HG03521 (cell line): Measurements from ENCODE around the gene JOSD1.
"Not testable (repeated sequence)": the region's sequence is repeated elsewhere in the genome, so short reads cannot be mapped to it uniquely, and the experiment has no call there.

Source experiments
- ATAC-seq: cut with Tn5 transposase; IDR thresholded peaks from one replicate; pipeline ENCODE4 v1.9.1; 2021; ENCODE audit warnings: mild to moderate bottlenecking, moderate library complexity; ENCODE audit not compliant: unreplicated experiment

JOSD1 gene

GRCh38 chr22:38694940-38695339, 5.8 kb downstream of the JOSD1 start:
- no peak for ATAC-seq

- ATAC-seq, result no peak
These were observed 6.7 kb downstream of the JOSD1 start for GRCh38 chr22:38694049-38694448.

GRCh38 chr22:38689651-38690050, 11.1 kb downstream of the JOSD1 start:
- no peak for ATAC-seq

GRCh38 chr22:38685761-38686160, 15.0 kb downstream of the JOSD1 start:
- no peak for ATAC-seq

GRCh38 chr22:38684895-38685294, 15.8 kb downstream of the JOSD1 start:
- no peak for ATAC-seq

- peak; percentile 90 for ATAC-seq
These were observed 19.0 kb downstream of the JOSD1 start, which contains the start of gene TOMM22 for GRCh38 chr22:38681582-38682335. TOMM22 (plus strand) TSS chr22:38681957; CDS start chr22:38681979, 22 bp downstream.

- no peak for ATAC-seq
These were observed 24.9 kb downstream of the JOSD1 start for GRCh38 chr22:38675833-38676232.

- ATAC-seq, result no peak
These were observed 25.9 kb downstream of the JOSD1 start for GRCh38 chr22:38674888-38675287.

- ATAC-seq, result peak; percentile 35
These were observed 43.5 kb downstream of the JOSD1 start for GRCh38 chr22:38657045-38657909.

GRCh38 chr22:38656256-38657044, 44.3 kb downstream of the JOSD1 start, which contains the start of the genes CBY1 and FAM227A:
CBY1 (plus strand) TSS chr22:38656638; CDS start chr22:38668055, 11,417 bp downstream.
FAM227A (minus strand) TSS chr22:38656392; CDS start chr22:38650168, 6,224 bp downstream.
- peak; percentile 67 for ATAC-seq

- no peak for ATAC-seq
These were observed 45.1 kb downstream of the JOSD1 start for GRCh38 chr22:38655519-38656255.

GRCh38 chr22:38653741-38654140, 47.0 kb downstream of the JOSD1 start:
- no peak for ATAC-seq

- ATAC-seq, result no peak
These were observed 47.9 kb downstream of the JOSD1 start for GRCh38 chr22:38652859-38653258.

GRCh38 chr22:38649841-38650522, 50.8 kb downstream of the JOSD1 start:
- ATAC-seq, result no peak

GRCh38 chr22:38645430-38645829, 55.3 kb downstream of the JOSD1 start:
- ATAC-seq, result no peak

- not testable (repeated sequence) for ATAC-seq
These were observed 56.5 kb downstream of the JOSD1 start for GRCh38 chr22:38644245-38644644.

GRCh38 chr22:38641476-38642040, 59.2 kb downstream of the JOSD1 start:
- no peak for ATAC-seq

- ATAC-seq, result no peak
These were observed 62.0 kb downstream of the JOSD1 start for GRCh38 chr22:38638728-38639127.

- no peak for ATAC-seq
These were observed 62.5 kb downstream of the JOSD1 start for GRCh38 chr22:38638216-38638615.
